BJ (cell line): Measurements from ENCODE around the gene FBXW10. TPM values are rescaled to one million over a fixed set of nuclear protein-coding genes. Genes with fewer than 3 reads are reported as not detected.
"Not testable (repeated sequence)": the region's sequence is repeated elsewhere in the genome, so short reads cannot be mapped to it uniquely, and the experiment has no call there.

Source experiments
- CTCF ChIA-PET: fragments of 350-600 bp; formaldehyde crosslinking; extraction: SDS; loops from one replicate; lab custom pipeline; 2021; ENCODE audit warnings: antibody characterized with exemption, inconsistent platforms; lab: Yijun Ruan, JAX
- POLR2A ChIA-PET: fragments of 300-600 bp; sonication (Branson Sonifier 250); formaldehyde crosslinking; extraction: SDS; loops from one replicate; lab custom pipeline; 2021; ENCODE audit warnings: antibody characterized with exemption; lab: Charles Lee
- DNase-seq: peaks from one replicate; pipeline ENCODE4 v3.0.0-alpha.2; 2011; ENCODE audit warnings: low read depth
- H3K27me3 ChIP-seq: 2 replicates; pipeline ENCODE4 v1.6.0; 2011; ENCODE audit warnings: low read length; ENCODE audit not compliant: control insufficient read depth, insufficient read depth
- H3K36me3 ChIP-seq: 2 replicates; pipeline ENCODE4 v1.5.1; 2011; ENCODE audit warnings: low read length; ENCODE audit not compliant: control insufficient read depth, insufficient read depth
- H3K4me3 ChIP-seq: 2 replicates; pipeline ENCODE4 v1.5.1; 2011; ENCODE audit warnings: low read depth, mild to moderate bottlenecking, control low read depth, low read length
- polyA plus RNA-seq: library from polyadenylated mRNA; depleted of rRNA; stranded (reverse); fragments of >200 nt; gene quantifications from 2 replicates; pipeline ENCODE4 v1.2.3, GENCODE V29; 2011

The FBXW10 gene
- polyA plus RNA-seq, 1 experiment = 0.10 TPM

DNA sequence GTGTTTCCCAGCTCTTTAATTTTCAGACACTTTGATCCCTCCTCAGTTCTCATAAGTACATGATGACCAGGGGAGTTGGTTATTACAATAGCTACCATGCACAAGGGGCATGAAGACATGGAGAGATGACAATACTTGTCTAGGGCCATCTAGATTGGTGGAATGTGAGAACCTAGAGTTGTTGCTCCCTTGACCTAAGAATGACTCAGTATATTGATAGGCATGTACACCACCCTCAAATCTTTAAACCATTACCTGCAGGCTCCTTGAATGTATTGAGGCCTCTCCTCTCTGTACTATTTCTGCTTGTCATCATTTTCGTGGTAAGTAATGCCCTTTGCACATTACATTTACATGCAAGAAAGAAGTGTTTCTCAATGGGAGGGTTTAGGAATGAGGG lies 20.3 kb upstream of the FBXW10 start:
- CTCF ChIA-PET, H3K27me3 ChIP-seq, H3K36me3 ChIP-seq, POLR2A ChIA-PET, H3K4me3 ChIP-seq, DNase-seq: not testable (repeated sequence)

DNA sequence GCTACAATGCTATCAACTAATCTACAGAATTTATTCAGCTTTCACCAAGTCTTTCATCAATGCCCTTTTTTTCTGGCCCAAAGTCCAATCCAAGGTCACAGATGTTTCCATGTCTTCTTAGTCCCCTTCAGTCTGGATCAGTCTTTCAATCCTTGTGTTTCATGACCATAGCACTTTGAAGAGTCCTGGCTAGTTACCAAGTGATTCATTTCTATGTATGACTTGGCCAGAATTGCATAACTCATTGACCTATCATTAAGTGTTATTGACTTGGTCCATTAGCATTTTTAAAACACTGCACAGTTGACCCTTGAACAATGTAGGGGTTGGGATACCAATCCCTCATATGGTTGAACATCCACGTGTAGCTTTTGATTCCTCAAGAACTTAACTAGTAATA lies 11.4 kb upstream of the FBXW10 start:
- POLR2A ChIA-PET, CTCF ChIA-PET, DNase-seq, H3K4me3 ChIP-seq, H3K27me3 ChIP-seq, H3K36me3 ChIP-seq: not testable (repeated sequence)

DNA sequence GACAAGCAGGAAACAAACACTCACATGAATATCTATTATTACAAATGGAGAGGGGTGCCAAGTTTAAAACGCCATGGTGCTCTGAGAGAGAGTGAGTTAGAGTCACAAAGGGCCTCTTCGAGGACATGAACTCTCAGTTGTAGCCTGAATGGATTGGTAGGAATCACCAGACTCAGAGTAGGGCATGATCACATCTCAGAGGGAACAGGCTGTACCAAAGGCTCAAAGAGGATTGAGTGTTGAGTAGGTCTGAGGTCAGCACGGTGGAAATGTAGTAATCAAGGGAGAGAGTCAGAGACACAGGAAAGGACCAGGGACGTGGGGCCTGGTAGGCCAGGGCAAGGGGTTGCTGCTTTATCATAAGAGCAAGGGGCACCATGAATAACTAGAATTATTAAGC lies 10.5 kb upstream of the FBXW10 start:
- POLR2A ChIA-PET, H3K4me3 ChIP-seq, DNase-seq, CTCF ChIA-PET, H3K36me3 ChIP-seq, H3K27me3 ChIP-seq: not testable (repeated sequence)

DNA sequence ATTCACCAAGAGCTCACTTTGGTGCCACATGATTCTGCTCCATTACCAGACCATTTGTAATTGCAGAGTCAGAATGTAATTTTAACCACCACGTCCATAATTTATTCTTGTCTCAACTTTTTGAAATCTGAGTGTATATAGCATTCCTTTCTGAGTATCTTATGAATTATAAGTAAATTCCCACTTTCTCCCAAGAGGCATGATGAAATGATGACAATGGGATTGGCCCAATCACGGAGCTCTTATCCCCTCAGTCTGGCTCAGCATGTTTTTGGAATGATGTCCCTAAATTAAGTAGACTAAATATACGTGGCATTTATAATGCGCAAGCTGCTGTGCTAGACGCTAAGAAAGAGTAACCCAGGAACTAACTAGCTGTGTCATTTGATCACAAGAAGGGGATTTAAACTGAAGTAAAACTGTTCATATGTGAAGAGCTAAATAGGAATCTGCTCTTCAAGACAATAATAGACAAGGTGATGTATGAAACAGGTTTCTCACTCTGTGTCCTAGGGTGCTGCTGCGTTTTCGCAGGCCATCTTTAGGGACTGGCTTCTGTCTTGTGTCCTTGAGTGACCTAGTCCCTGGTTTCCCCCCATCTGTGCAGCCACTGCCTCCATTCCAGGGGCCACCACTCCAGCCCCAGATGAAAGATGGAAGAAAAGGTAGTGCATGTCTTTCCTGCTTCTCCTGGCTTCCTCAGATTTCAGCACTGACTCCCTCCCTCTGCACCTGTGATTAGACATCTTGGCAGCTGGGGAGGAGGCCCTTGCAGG lies 4.0 kb upstream of the FBXW10 start:
- H3K4me3 ChIP-seq, POLR2A ChIA-PET, H3K36me3 ChIP-seq, DNase-seq, H3K27me3 ChIP-seq, CTCF ChIA-PET: not testable (repeated sequence)

DNA sequence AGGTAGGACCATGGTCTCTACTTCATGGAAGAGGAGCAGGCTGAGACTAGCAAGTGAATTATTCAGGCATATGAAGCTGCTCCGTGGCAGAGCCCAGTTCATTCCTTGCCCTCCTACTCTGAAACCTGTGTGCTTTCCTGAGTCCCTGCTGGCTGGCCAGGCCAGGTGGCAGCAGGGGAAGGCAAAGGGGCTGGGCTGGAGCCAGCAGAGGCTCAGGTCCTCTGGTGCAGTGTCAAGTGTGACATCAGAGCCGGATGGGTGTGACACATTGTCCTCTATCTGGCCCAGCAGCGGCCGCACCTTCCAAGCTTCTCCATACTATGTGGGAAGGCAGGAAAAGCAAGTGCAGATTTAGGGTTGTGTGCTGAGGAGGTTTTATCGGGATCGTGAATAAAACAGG lies 2.6 kb upstream of the FBXW10 start:
- DNase-seq, CTCF ChIA-PET, H3K36me3 ChIP-seq, H3K27me3 ChIP-seq, H3K4me3 ChIP-seq, POLR2A ChIA-PET: not testable (repeated sequence)

DNA sequence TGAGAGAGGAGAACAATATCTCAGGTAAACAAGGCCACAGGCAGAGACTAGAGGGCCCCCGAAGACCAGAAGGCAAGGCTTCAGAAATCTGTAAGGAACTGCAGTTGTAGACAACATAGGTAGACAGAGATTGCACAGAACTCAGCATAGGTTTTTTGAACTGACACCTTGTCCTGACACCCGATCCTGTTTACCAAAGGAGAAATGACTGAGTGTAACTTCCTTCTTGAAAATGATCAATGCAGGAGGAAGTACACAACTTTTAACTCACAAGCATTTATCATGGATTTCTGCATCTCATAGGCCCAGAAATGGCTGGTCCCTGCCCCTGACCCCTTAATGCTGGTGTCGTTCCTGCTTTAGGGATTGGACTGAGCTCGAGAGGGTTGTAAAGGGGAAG lies 872 bp downstream of the FBXW10 start:
- DNase-seq, POLR2A ChIA-PET, H3K27me3 ChIP-seq, H3K4me3 ChIP-seq, CTCF ChIA-PET, H3K36me3 ChIP-seq: not testable (repeated sequence)

DNA sequence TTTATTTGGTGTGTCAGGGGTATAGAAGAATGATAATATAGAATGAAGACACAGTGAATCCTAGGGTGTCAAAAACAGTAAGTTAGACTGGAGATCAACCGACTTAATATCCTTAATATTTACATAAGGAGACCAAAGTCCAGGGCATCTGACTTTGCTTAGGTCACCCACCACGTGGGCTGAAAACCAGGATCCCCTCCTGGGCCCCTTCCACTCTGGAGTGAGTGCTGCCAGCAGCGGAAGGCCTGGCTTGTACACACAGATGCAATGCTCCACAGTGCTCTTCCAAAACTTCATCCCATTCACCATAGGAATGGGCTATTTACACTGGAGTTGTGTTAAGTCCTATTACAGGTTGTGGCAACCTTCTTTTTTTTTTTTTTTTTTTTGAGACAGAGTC lies 2.7 kb downstream of the FBXW10 start:
- POLR2A ChIA-PET, DNase-seq, H3K27me3 ChIP-seq, CTCF ChIA-PET, H3K36me3 ChIP-seq, H3K4me3 ChIP-seq: not testable (repeated sequence)

DNA sequence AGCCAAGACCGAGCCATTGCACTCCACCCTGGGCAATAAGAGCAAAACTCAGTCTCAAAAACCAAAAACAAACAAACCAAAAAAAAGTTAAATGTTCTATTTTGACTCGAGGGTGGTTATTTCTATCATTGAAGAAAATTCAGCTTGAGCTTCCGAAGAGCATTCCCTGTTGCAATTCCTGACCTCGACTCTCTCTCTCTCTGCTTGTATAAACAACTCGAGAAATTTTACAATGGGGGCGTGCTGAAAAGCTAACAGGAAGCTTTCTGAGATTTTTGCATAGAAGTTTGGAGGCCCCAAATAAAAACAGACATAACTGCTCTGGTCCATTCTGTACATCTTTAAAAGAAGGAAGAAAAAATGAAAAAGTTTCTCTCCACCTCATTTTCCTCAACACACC lies 3.6 kb downstream of the FBXW10 start:
- not testable (repeated sequence) for H3K4me3 ChIP-seq

DNA sequence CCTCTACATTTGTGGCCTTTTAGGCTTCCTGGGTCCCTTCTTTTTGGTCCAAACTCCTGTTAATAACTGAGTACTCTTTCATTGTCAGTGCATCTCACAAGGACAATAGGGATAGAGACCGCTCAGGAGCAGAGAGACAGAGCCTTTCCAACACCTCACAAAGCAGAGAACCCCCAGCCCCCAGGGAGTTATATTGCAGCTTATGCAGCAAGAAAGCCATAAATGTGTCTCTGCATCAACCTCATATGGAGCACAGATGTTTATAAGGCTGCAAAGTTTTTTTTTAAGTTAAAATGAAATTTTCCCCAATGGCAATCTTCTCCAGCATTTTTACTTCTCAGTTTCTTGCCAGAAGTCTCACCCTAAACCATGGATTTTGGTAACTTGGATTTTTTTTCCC lies 6.4 kb downstream of the FBXW10 start:
- CTCF ChIA-PET, H3K27me3 ChIP-seq, DNase-seq, H3K4me3 ChIP-seq, H3K36me3 ChIP-seq, POLR2A ChIA-PET: not testable (repeated sequence)

More for the DNA sequence above, 3.6 kb downstream of the FBXW10 start:
- H3K27me3 ChIP-seq, POLR2A ChIA-PET, H3K36me3 ChIP-seq, CTCF ChIA-PET: not testable (repeated sequence)
- DNase-seq = peak; percentile 8

DNA sequence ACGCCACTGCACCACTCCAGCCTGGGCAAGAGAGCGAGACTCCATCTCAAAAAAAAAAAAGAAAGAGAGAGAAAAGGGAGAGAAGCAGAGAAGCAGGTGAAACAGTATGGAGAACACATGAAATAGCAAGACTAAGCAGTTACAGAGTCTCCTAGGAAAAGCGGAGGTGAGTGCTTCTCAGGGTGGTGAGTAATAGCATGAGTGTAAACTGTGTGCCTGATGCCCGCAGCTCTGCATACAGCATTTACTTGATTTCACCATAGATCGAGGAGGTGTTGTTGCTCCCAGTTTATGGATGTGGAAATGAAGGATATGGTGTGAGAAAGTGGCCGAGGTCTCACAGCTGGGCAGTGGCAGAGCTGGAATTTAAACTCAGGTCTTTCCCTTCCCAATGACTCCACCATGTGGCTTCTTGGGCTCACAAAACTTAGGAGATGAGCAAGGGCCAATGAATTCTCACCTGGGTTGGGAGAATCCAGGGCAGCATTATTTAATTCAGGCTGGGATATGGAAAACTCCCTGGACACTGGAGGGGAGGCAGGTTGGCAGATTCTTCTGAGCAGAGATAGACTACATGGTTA lies 10.1 kb downstream of the FBXW10 start:
- CTCF ChIA-PET, POLR2A ChIA-PET, H3K27me3 ChIP-seq, DNase-seq, H3K36me3 ChIP-seq, H3K4me3 ChIP-seq: not testable (repeated sequence)

DNA sequence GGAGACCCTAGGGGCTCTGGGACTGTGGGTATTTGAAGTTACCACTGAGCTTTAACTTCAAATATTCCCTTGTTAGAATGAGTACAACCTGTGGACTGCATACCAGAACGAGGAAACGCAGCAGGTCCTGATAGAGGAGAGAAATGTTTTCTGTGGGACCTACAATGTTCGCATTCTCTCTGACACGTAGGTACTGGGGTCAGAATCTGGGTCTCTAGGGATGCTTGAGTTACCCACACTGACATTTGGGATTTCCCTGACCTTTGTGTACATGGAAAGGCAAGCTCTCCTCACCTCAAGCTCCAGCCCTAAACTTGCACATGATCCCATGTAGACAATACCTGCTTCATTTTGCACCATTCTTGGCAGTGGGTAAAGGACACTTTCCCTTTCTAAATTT lies 12.1 kb downstream of the FBXW10 start:
- H3K4me3 ChIP-seq, H3K36me3 ChIP-seq, DNase-seq, POLR2A ChIA-PET, CTCF ChIA-PET, H3K27me3 ChIP-seq: not testable (repeated sequence)

DNA sequence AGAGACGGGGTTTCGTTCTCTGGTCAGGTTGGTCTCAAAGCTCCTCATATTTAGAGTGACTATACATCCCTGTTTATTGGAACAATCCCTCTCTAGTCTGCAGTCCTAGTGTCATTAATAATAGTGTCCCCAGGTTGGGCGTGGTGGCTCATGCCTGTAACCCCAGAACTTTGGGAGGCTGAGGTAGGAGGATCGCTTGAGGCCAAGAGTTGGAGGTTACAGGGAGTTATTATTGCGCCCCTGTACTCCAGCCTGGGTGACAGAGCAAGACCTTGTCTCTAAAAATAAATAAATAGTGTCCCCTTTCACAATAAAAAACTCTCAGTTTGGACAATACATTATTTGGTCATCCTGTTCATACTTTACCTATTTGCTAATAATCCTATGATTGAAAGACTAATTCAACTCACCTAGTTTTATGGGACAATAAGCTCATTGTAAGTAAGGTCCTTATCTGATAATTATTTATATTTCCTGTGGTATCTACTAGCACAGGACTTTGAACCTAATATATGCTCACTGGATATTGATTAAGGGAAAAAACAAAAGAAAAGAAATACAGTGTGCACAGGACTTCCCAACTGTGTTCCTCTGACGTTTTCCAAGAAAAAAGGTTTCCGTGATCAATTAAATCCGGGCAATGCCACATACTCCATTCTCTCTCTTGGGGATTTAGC lies 13.7 kb downstream of the FBXW10 start:
- CTCF ChIA-PET, POLR2A ChIA-PET, H3K4me3 ChIP-seq, H3K36me3 ChIP-seq, DNase-seq, H3K27me3 ChIP-seq: not testable (repeated sequence)

DNA sequence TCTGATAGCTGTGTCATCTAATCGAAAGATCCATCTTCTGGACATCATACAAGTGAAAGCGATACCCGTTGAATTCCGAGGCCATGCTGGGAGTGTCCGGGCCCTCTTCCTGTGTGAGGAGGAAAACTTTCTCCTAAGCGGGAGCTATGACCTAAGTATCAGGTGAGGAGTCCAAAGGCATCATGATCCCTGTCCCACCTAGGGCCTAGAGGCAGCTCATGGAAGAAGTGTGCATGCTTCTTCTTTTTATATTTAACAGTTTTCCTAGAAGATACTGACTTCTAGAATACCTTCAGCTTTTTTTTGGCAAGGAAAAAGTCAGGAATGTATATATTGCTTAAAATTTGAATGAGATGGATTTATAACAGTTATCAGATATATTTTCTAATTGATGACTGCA lies 14.5 kb downstream of the FBXW10 start:
- CTCF ChIA-PET, POLR2A ChIA-PET, H3K36me3 ChIP-seq, H3K27me3 ChIP-seq, DNase-seq, H3K4me3 ChIP-seq: not testable (repeated sequence)
